ENCODE results near the gene PHKA1.

Gene PHKA1

DNA sequence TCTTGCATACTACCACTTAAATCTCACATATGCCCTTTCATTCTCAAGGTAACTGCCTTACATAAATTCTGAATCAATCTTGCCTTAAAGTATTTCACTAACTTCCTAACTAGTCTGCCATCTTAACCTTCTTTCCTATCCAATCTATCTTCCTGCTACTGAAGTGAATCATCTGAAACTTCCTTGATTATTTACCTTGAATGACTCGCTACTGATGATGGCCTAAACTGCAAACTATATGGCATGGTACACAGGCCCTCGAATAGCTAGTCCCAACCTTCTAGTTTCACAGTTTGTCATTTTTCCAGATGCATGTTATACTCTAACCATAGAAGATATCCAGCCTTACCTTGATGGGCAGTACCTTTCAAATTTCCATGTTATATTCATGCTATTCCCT lies 19.9 kb downstream of the PHKA1 start:
- TF ChIP-seq NFIC (IDR thresholded peaks at IDR 0.05), result no peak
- no peak for TF ChIP-seq TCF12 (IDR thresholded peaks at IDR 0.05; ENCODE audit: low read depth)
- no peak for TF ChIP-seq YY1 (IDR thresholded peaks at IDR 0.05; ENCODE audit: low read depth)
- no peak for TF ChIP-seq TAF1 (IDR thresholded peaks at IDR 0.05; ENCODE audit: low read depth)
- TF ChIP-seq CREB1 (IDR thresholded peaks at IDR 0.05; ENCODE audit: low read depth), result no peak

- TF ChIP-seq NFIC (IDR thresholded peaks at IDR 0.05) (no peak), RAD21 (IDR thresholded peaks at IDR 0.05; ENCODE audit: low read depth) (no peak), TEAD4 (IDR thresholded peaks at IDR 0.05) (no peak), EGR1 (IDR thresholded peaks at IDR 0.05) (no peak), REST (IDR thresholded peaks at IDR 0.05; ENCODE audit: low read depth) (no peak), MAX (IDR thresholded peaks at IDR 0.05) (no peak)
These were observed 20.6 kb downstream of the PHKA1 start for GRCh38 chrX:72693477-72693876.

GRCh38 chrX:72687396-72687795 lies 26.7 kb downstream of the PHKA1 start:
- TF ChIP-seq YY1 (IDR thresholded peaks at IDR 0.05; ENCODE audit: low read depth) (no peak), CEBPB (IDR thresholded peaks at IDR 0.05) (no peak), TCF12 (IDR thresholded peaks at IDR 0.05; ENCODE audit: low read depth) (no peak), EP300 (IDR thresholded peaks at IDR 0.05; ENCODE audit: borderline replicate concordance) (no peak), TAF1 (IDR thresholded peaks at IDR 0.05; ENCODE audit: low read depth) (no peak), ZBTB7A (IDR thresholded peaks at IDR 0.05; ENCODE audit: low read depth) (no peak), FOXM1 (IDR thresholded peaks at IDR 0.05; ENCODE audit: borderline replicate concordance, low read depth) (no peak), NFIC (IDR thresholded peaks at IDR 0.05) (no peak), USF1 (IDR thresholded peaks at IDR 0.05) (no peak), EGR1 (IDR thresholded peaks at IDR 0.05) (no peak), CREB1 (IDR thresholded peaks at IDR 0.05; ENCODE audit: low read depth) (no peak), MAX (IDR thresholded peaks at IDR 0.05) (no peak), TEAD4 (IDR thresholded peaks at IDR 0.05) (no peak), REST (IDR thresholded peaks at IDR 0.05; ENCODE audit: low read depth) (no peak), RAD21 (IDR thresholded peaks at IDR 0.05; ENCODE audit: low read depth) (no peak)

- no peak for TF ChIP-seq TAF1 (IDR thresholded peaks at IDR 0.05; ENCODE audit: low read depth)
- TF ChIP-seq MAX (IDR thresholded peaks at IDR 0.05), result no peak
- no peak for TF ChIP-seq FOXM1 (IDR thresholded peaks at IDR 0.05; ENCODE audit: borderline replicate concordance, low read depth)
- no peak for TF ChIP-seq CREB1 (IDR thresholded peaks at IDR 0.05; ENCODE audit: low read depth)
- no peak for TF ChIP-seq EP300 (IDR thresholded peaks at IDR 0.05; ENCODE audit: borderline replicate concordance)
- TF ChIP-seq ZBTB7A (IDR thresholded peaks at IDR 0.05; ENCODE audit: low read depth), result no peak
- TF ChIP-seq REST (IDR thresholded peaks at IDR 0.05; ENCODE audit: low read depth), result no peak
- TF ChIP-seq USF1 (IDR thresholded peaks at IDR 0.05), result no peak
- no peak for TF ChIP-seq RAD21 (IDR thresholded peaks at IDR 0.05; ENCODE audit: low read depth)
- no peak for TF ChIP-seq NFIC (IDR thresholded peaks at IDR 0.05)
- no peak for TF ChIP-seq CEBPB (IDR thresholded peaks at IDR 0.05)
- TF ChIP-seq TCF12 (IDR thresholded peaks at IDR 0.05; ENCODE audit: low read depth), result no peak
- no peak for TF ChIP-seq YY1 (IDR thresholded peaks at IDR 0.05; ENCODE audit: low read depth)
- no peak for TF ChIP-seq TEAD4 (IDR thresholded peaks at IDR 0.05)
These were observed 28.2 kb downstream of the PHKA1 start for GRCh38 chrX:72685810-72686456.

Data from Ishikawa (cell line).